ENCODE measurements around the gene HPF1. TPM values are rescaled to one million over a fixed set of nuclear protein-coding genes. Genes with fewer than 3 reads are reported as not detected.

The HPF1 gene
- polyA plus RNA-seq, 3 donors, result 10.2 to 29.9 (median 25.1) TPM

GRCh38 chr4:169724260-169724659, 33.5 kb downstream of the HPF1 start:
- Histone ChIP-seq H3K79me2 (ENCODE audit: insufficient read depth, low read length) (no peaks in the 10 kb centered on the region), H3K4me2 (replicated peaks; ENCODE audit: extremely low read depth, low read length, poor library complexity, severe bottlenecking) (no peak overlapping the region), H3K9me3 (replicated peaks in 1 of 2; ENCODE audit: control insufficient read depth in 1 of 2, insufficient read depth in 1 of 2, low read length in 2 of 2) (no peaks in the 10 kb centered on the region), H3K4me3 (replicated peaks in 1 of 3; ENCODE audit: low read depth in 2 of 3, low read length in 3 of 3) (no peak overlapping the region), H3K9ac (ENCODE audit: insufficient read depth, low read length, poor library complexity, severe bottlenecking) (no peak overlapping the region), H3K27ac (ENCODE audit: low read depth in 1 of 2, low read length in 2 of 2) (no peak overlapping the region), H3K27me3 (ENCODE audit: control insufficient read depth in 2 of 2, insufficient read depth in 2 of 2, low read length in 2 of 2) (no peaks in the 10 kb centered on the region), H3K36me3 (replicated peaks in 1 of 2; ENCODE audit: control insufficient read depth in 1 of 2, insufficient read depth in 2 of 2, low read length in 2 of 2) (peaks cover 15 to 46% of the 10 kb centered on the region in 2 donors), H2AFZ (ENCODE audit: insufficient read depth, low read depth, low read length, poor library complexity, severe bottlenecking) (no peak overlapping the region), H4K20me1 (ENCODE audit: insufficient read depth, low read length) (no peaks in the 10 kb centered on the region), H3K4me1 (ENCODE audit: control insufficient read depth in 1 of 2, insufficient read depth in 2 of 2, low read length in 2 of 2) (no peaks in the 10 kb centered on the region)
- WGBS (ENCODE audit: insufficient coverage), result 90% methylated on average over 2 of the region's 2 CpGs
- TF ChIP-seq CTCF (IDR thresholded peaks at IDR 0.05), result no peak
- no peak overlapping the region for H3K27ac Mint-ChIP-seq
- no peaks in the 10 kb centered on the region for H3K4me1 Mint-ChIP-seq
- no peak for DNase-seq
- intact Hi-C loops (cut with micrococcal nuclease), result no loop called here
- no peaks in the 10 kb centered on the region for H3K27me3 Mint-ChIP-seq (ENCODE audit: low read depth in 3 of 3)
- no peak overlapping the region for H3K4me3 Mint-ChIP-seq
- H3K9me3 Mint-ChIP-seq, result no peaks in the 10 kb centered on the region
- H3K36me3 Mint-ChIP-seq, result peaks cover 21 to 47% of the 10 kb centered on the region in 2 donors

- no peak for DNase-seq
- Histone ChIP-seq H3K9ac (ENCODE audit: insufficient read depth, low read length, poor library complexity, severe bottlenecking) (no peak overlapping the region), H3K4me2 (replicated peaks; ENCODE audit: extremely low read depth, low read length, poor library complexity, severe bottlenecking) (no peak overlapping the region), H2AFZ (ENCODE audit: insufficient read depth, low read depth, low read length, poor library complexity, severe bottlenecking) (no peak overlapping the region), H3K9me3 (replicated peaks in 1 of 2; ENCODE audit: control insufficient read depth in 1 of 2, insufficient read depth in 1 of 2, low read length in 2 of 2) (no peaks in the 10 kb centered on the region), H3K4me1 (ENCODE audit: control insufficient read depth in 1 of 2, insufficient read depth in 2 of 2, low read length in 2 of 2) (no peaks in the 10 kb centered on the region), H3K79me2 (ENCODE audit: insufficient read depth, low read length) (no peaks in the 10 kb centered on the region), H3K36me3 (replicated peaks in 1 of 2; ENCODE audit: control insufficient read depth in 1 of 2, insufficient read depth in 2 of 2, low read length in 2 of 2) (peaks cover 14 to 44% of the 10 kb centered on the region in 2 donors), H3K27me3 (ENCODE audit: control insufficient read depth in 2 of 2, insufficient read depth in 2 of 2, low read length in 2 of 2) (no peaks in the 10 kb centered on the region), H4K20me1 (ENCODE audit: insufficient read depth, low read length) (no peaks in the 10 kb centered on the region), H3K4me3 (replicated peaks in 1 of 3; ENCODE audit: low read depth in 2 of 3, low read length in 3 of 3) (no peak overlapping the region), H3K27ac (ENCODE audit: low read depth in 1 of 2, low read length in 2 of 2) (no peak overlapping the region)
- Mint-ChIP-seq H3K4me3 (no peak overlapping the region), H3K27ac (no peak overlapping the region), H3K27me3 (ENCODE audit: low read depth in 3 of 3) (no peaks in the 10 kb centered on the region), H3K9me3 (no peaks in the 10 kb centered on the region), H3K4me1 (no peaks in the 10 kb centered on the region), H3K36me3 (peaks cover 24 to 47% of the 10 kb centered on the region in 2 donors)
- intact Hi-C loops (cut with micrococcal nuclease), result no loop called here
- TF ChIP-seq CTCF (IDR thresholded peaks at IDR 0.05), result no peak
- 63% methylated on average over 1 of the region's 9 CpGs for WGBS (ENCODE audit: insufficient coverage)
These were observed 34.4 kb downstream of the HPF1 start for GRCh38 chr4:169723207-169723965.
